Stimulated activated CD4-positive, alpha-beta T cell treated with anti-CD3 and anti-CD28 coated beads, Interleukin-2, amount 100 ng/mL, for 48 hours (primary cell): Measurements from ENCODE around the gene GRIN3B.

Experiments
- DNase-seq, 2 donors: peaks; one replicate each; pipeline ENCODE4 v3.0.0-alpha.2; 2020

The GRIN3B gene

GRCh38 chr19:964761-965694 is 35.2 kb upstream of the GRIN3B start:
- DNase-seq = no peak

GRCh38 chr19:966485-967088 is 33.6 kb upstream of the GRIN3B start:
- DNase-seq = no peak

GRCh38 chr19:970695-971094 is 29.5 kb upstream of the GRIN3B start:
- no peak for DNase-seq

GRCh38 chr19:971795-972194 is 28.4 kb upstream of the GRIN3B start:
- no peak for DNase-seq

- no peak for DNase-seq
These were observed 27.9 kb upstream of the GRIN3B start for GRCh38 chr19:972281-972680.

GRCh38 chr19:973726-974563 is 26.3 kb upstream of the GRIN3B start:
- no peak for DNase-seq

GRCh38 chr19:974564-975257 is 25.5 kb upstream of the GRIN3B start:
- no peak for DNase-seq

- no peak for DNase-seq
These were observed 23.7 kb upstream of the GRIN3B start for GRCh38 chr19:976476-976875.

GRCh38 chr19:977058-977464 is 23.2 kb upstream of the GRIN3B start:
- no peak for DNase-seq

- DNase-seq = no peak
These were observed 20.9 kb upstream of the GRIN3B start for GRCh38 chr19:979318-979741.

- no peak for DNase-seq
These were observed 19.9 kb upstream of the GRIN3B start for GRCh38 chr19:980133-980998.

GRCh38 chr19:982567-983170 is 17.6 kb upstream of the GRIN3B start:
- peak; percentile 74 to 87 for DNase-seq

- peak; percentile 86 to 88 for DNase-seq
These were observed 15.9 kb upstream of the GRIN3B start, which contains the start of gene WDR18 for GRCh38 chr19:984165-984967. WDR18 (plus strand) TSS chr19:984345; CDS start chr19:984354, 9 bp downstream.

- no peak for DNase-seq
These were observed 14.1 kb upstream of the GRIN3B start for GRCh38 chr19:986083-986482.

- DNase-seq = no peak
These were observed 12.1 kb upstream of the GRIN3B start for GRCh38 chr19:988081-988480.

- no peak for DNase-seq
These were observed 11.7 kb upstream of the GRIN3B start for GRCh38 chr19:988510-988909.

GRCh38 chr19:989381-990081 is 10.7 kb upstream of the GRIN3B start:
- DNase-seq = no peak

GRCh38 chr19:990119-990571 is 10.1 kb upstream of the GRIN3B start:
- no peak for DNase-seq

- no peak for DNase-seq
These were observed 9.5 kb upstream of the GRIN3B start for GRCh38 chr19:990746-991145.
